MM.1S (cell line): ENCODE data around the gene CIB4.
A peak's percentile ranks its signal among the peaks of the same experiment; 100 is the strongest.

Experiments
- DNase-seq: peaks from one replicate; pipeline ENCODE4 v3.0.0-alpha.2; 2015
- H2AFZ ChIP-seq: fragments of 300-600 bp; sonication (generic); 2 replicates; pipeline ENCODE4 v1.6.0; 2016; ENCODE audit warnings: antibody characterized with exemption, low read length
- H3F3A ChIP-seq: fragments of 300-600 bp; sonication (generic); 2 replicates; pipeline ENCODE4 v1.6.1; 2016; ENCODE audit warnings: mild to moderate bottlenecking, antibody characterized with exemption, low read length, moderate library complexity, mixed read lengths; ENCODE audit not compliant: insufficient read depth
- H3K27ac ChIP-seq: fragments of 300-600 bp; sonication (generic); 2 replicates; pipeline ENCODE4 v1.5.1; 2016; ENCODE audit warnings: mild to moderate bottlenecking, low read length
- H3K27me3 ChIP-seq: fragments of 300-600 bp; sonication (generic); replicated peaks from 2 replicates; pipeline ENCODE4 v1.6.0; 2016; ENCODE audit warnings: low read length; ENCODE audit not compliant: insufficient read depth
- H3K36me3 ChIP-seq: fragments of 300-600 bp; sonication (generic); replicated peaks from 2 replicates; pipeline ENCODE4 v1.6.1; 2016; ENCODE audit warnings: mild to moderate bottlenecking, low read length, mixed read lengths; ENCODE audit not compliant: insufficient read depth
- H3K4me1 ChIP-seq: fragments of 300-600 bp; sonication (generic); 2 replicates; pipeline ENCODE4 v1.6.1; 2016; ENCODE audit warnings: low read length, mixed read lengths
- H3K4me2 ChIP-seq: fragments of 300-600 bp; sonication (generic); 2 replicates; pipeline ENCODE4 v1.6.0; 2016; ENCODE audit warnings: low read depth, low read length
- H3K4me3 ChIP-seq: fragments of 300-600 bp; sonication (generic); 2 replicates; pipeline ENCODE4 v1.5.1; 2016; ENCODE audit warnings: low read length, mixed read lengths
- H3K79me2 ChIP-seq: fragments of 300-600 bp; sonication (generic); 2 replicates; pipeline ENCODE4 v1.6.1; 2016; ENCODE audit warnings: mixed run types, low read length, mixed read lengths
- H3K9ac ChIP-seq: fragments of 300-600 bp; sonication (generic); 2 replicates; pipeline ENCODE4 v1.6.1; 2016; ENCODE audit warnings: low read length, mixed read lengths
- H3K9me2 ChIP-seq: fragments of 300-600 bp; sonication (generic); replicated peaks from 2 replicates; pipeline ENCODE4 v1.6.1; 2016; ENCODE audit warnings: mild to moderate bottlenecking, low read length, mixed read lengths; ENCODE audit not compliant: insufficient read depth
- H3K9me3 ChIP-seq: fragments of 300-600 bp; sonication (generic); replicated peaks from 2 replicates; pipeline ENCODE4 v1.6.1; 2016; ENCODE audit warnings: mild to moderate bottlenecking, low read length, mixed read lengths; ENCODE audit not compliant: insufficient read depth
- H4K20me1 ChIP-seq: fragments of 300-600 bp; sonication (generic); 2 replicates; pipeline ENCODE4 v1.6.1; 2016; ENCODE audit warnings: mild to moderate bottlenecking, low read length, moderate library complexity, mixed read lengths; ENCODE audit not compliant: insufficient read depth
- EZH2 ChIP-seq: fragments of 300-600 bp; sonication (generic); optimal IDR thresholded peaks from 2 replicates; pipeline ENCODE3; 2017; ENCODE audit warnings: low read depth, mild to moderate bottlenecking, antibody characterized with exemption, low read length, mixed read lengths
- EZH2phosphoT487 ChIP-seq: fragments of 300-600 bp; sonication (generic); IDR thresholded peaks from 2 replicates; pipeline ENCODE4 v1.6.1; 2018; ENCODE audit warnings: antibody characterized with exemption, low read length
- TF ChIP-seq, protein P1 (sequence below): fragments of 300-600 bp; sonication (generic); IDR thresholded peaks from 2 replicates; pipeline ENCODE4 v1.5.1; 2016; ENCODE audit warnings: antibody characterized with exemption, low read length, mixed read lengths

The CIB4 gene

DNA sequence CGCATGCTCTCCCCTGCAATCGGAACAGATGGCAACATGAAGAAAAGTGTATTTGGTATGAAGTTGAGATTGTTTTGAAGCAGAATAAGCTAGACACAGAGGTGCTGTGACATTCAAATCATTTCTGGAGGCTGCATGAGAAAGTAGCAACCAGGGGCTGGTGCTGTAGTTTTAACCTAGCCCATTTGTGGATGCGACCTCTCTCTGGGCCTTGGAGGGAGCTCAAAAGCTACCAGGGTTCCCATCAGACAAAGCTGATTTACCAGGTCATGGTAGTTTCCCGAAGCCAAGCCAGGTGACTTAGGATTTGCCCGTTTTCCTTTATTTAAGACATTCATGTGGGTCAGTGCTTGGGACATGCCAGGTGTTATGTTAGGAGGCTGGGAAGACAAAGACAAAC lies 77.5 kb downstream of the CIB4 start:
- Histone ChIP-seq H3K9ac (no peak overlapping the region), H3K27ac (no peak overlapping the region), H3F3A (no peaks in the 10 kb centered on the region), H3K4me2 (no peak overlapping the region), H3K4me1 (no peaks in the 10 kb centered on the region), H3K27me3 (peaks cover 98% of the 10 kb centered on the region), H3K9me2 (no peaks in the 10 kb centered on the region), H4K20me1 (no peaks in the 10 kb centered on the region), H3K36me3 (no peaks in the 10 kb centered on the region), H3K4me3 (no peak overlapping the region), H3K9me3 (no peaks in the 10 kb centered on the region), H2AFZ (no peak overlapping the region), H3K79me2 (no peaks in the 10 kb centered on the region)
- TF ChIP-seq EZH2phosphoT487: no peak
- no peak for DNase-seq

DNA sequence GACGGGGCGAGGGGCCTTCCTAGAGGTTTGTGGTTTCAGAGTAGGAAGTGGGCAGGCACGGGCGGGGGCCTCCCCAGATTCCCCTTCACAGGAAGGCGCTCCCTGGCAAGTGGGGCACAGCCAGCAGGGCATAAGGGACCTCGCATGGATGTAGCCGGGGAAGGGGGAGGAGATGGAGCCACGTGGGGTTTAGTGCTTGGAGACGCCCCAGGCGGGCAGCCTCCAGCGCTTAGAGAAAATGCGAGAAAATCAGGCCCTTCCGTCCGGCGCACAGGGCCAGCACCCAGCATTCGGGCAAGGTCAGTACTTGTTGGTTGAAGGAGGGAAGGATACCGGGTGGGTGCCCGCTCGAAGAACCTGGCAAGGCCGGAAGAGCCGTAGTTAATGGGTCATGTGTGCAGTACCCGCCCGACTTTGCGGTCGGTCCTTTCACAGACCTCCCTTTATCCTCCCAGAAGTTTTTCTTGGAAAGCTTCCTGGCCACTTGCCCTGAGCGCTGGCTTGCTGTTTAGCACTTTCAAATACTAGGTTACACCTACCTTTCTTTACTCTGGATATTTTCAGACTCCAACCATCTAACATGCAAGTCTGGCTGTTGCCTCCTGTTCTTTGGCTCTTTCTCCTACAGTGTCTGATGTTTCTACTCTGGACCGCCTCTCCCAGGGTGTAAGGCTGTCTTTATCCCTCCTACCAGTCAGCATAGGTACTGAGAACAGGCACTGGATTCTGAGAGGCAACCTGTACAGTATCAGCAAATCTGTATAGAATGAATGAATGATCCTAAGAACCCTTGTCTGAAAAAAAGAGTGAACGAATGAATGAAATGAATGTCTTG lies 78.1 kb downstream of the CIB4 start:
- H3K36me3 ChIP-seq: no peaks in the 10 kb centered on the region
- no peaks in the 10 kb centered on the region for H3F3A ChIP-seq
- H3K9ac ChIP-seq: no peak overlapping the region
- H3K4me3 ChIP-seq: no peak overlapping the region
- H3K27me3 ChIP-seq: peaks cover 98% of the 10 kb centered on the region
- H3K9me3 ChIP-seq: no peaks in the 10 kb centered on the region
- no peaks in the 10 kb centered on the region for H3K4me1 ChIP-seq
- no peaks in the 10 kb centered on the region for H3K9me2 ChIP-seq
- H3K27ac ChIP-seq: no peak overlapping the region
- DNase-seq: no peak
- no peaks in the 10 kb centered on the region for H3K79me2 ChIP-seq
- H3K4me2 ChIP-seq: peak overlapping the region; percentile 45; the same call in 1 of the 2 replicates
- no peaks in the 10 kb centered on the region for H4K20me1 ChIP-seq
- H2AFZ ChIP-seq: no peak overlapping the region
- no peak for TF ChIP-seq EZH2
- TF ChIP-seq EZH2phosphoT487: no peak
- TF ChIP-seq, protein P1, sequence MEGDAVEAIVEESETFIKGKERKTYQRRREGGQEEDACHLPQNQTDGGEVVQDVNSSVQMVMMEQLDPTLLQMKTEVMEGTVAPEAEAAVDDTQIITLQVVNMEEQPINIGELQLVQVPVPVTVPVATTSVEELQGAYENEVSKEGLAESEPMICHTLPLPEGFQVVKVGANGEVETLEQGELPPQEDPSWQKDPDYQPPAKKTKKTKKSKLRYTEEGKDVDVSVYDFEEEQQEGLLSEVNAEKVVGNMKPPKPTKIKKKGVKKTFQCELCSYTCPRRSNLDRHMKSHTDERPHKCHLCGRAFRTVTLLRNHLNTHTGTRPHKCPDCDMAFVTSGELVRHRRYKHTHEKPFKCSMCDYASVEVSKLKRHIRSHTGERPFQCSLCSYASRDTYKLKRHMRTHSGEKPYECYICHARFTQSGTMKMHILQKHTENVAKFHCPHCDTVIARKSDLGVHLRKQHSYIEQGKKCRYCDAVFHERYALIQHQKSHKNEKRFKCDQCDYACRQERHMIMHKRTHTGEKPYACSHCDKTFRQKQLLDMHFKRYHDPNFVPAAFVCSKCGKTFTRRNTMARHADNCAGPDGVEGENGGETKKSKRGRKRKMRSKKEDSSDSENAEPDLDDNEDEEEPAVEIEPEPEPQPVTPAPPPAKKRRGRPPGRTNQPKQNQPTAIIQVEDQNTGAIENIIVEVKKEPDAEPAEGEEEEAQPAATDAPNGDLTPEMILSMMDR: no peak

DNA sequence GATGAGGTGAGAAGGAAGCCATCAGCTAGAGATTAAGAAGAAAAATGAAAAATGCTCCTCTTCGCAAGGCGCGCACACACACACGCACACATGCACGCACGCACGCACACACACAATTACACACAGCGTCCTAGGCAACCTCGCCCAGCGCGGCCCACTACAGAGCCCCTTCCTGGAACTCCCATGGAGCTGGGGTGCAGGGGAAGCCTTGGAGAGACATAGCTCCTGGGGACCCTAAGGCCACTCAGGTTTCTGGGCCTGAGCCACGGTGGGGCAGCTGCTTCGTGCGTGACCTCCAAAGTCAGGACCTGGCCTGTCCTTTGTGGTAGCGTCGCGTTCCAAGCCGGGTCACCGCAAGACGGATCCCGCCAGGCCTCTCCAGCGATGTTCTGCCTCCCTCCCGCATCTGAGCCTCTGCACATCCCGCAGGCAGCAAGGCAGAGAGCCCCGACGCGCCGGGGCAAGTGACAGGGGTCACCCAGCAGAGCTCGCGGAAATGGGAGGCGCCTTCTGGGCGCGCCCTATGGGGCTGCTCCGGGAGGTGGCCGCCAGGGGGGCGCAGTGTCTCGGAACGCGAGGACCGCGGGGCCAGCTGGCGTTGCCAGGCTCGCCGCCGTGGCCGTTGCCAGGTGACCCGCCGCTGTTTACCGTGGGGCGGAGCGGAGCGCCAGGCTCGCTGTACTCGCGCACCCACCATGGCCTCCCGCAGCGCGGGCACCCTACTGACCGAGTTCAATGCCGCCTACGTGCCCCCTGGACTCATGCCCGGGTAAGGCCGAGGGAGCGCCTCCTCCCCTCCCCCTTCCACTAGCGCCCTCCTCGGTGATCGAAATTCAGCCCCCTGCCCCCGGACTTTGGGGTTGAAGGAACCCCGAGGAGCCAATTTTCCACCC lies 79.0 kb downstream of the CIB4 start:
- H3K27ac ChIP-seq: no peak overlapping the region
- H2AFZ ChIP-seq: no peak overlapping the region
- H3K9me2 ChIP-seq: no peaks in the 10 kb centered on the region
- peaks cover 98% of the 10 kb centered on the region for H3K27me3 ChIP-seq
- H3F3A ChIP-seq: no peaks in the 10 kb centered on the region
- no peaks in the 10 kb centered on the region for H3K4me1 ChIP-seq
- H3K9me3 ChIP-seq: no peaks in the 10 kb centered on the region
- no peaks in the 10 kb centered on the region for H3K36me3 ChIP-seq
- TF ChIP-seq EZH2phosphoT487 (no peak), EZH2 (no peak)
- TF ChIP-seq, protein P1: no peak
- H3K9ac ChIP-seq: no peak overlapping the region
- DNase-seq: no peak
- peak overlapping the region; percentile 45; the same call in 1 of the 2 replicates for H3K4me2 ChIP-seq
- no peaks in the 10 kb centered on the region for H4K20me1 ChIP-seq
- no peak overlapping the region for H3K4me3 ChIP-seq
- H3K79me2 ChIP-seq: no peaks in the 10 kb centered on the region
